NCI-H2196 treated with DMSO at 0.1 percent for 48 hours (cell line): Measurements from ENCODE around the gene ST8SIA3.
"Not testable (repeated sequence)": the region's sequence is repeated elsewhere in the genome, so short reads cannot be mapped to it uniquely, and the experiment has no call there.

ENCODE experiments used
- DNase-seq: peaks from one replicate; lab custom pipeline; 2025; ENCODE audit not compliant: unreplicated experiment; lab: John Stamatoyannopoulos, UW

ST8SIA3 gene

GRCh38 chr18:57364460-57364859, 12.1 kb downstream of the ST8SIA3 start:
- DNase-seq = no peak

GRCh38 chr18:57366528-57367081, 14.2 kb downstream of the ST8SIA3 start:
- no peak for DNase-seq

GRCh38 chr18:57372444-57372843, 20.1 kb downstream of the ST8SIA3 start:
- no peak for DNase-seq

- no peak for DNase-seq
Observed at GRCh38 chr18:57373017-57373416, 20.7 kb downstream of the ST8SIA3 start.

- no peak for DNase-seq
Observed at GRCh38 chr18:57376503-57376902, 24.1 kb downstream of the ST8SIA3 start.

- DNase-seq = no peak
Observed at GRCh38 chr18:57389271-57389670, 36.9 kb downstream of the ST8SIA3 start.

- DNase-seq = no peak
Observed at GRCh38 chr18:57390044-57390443, 37.7 kb downstream of the ST8SIA3 start.

GRCh38 chr18:57394749-57395148, 42.4 kb downstream of the ST8SIA3 start:
- DNase-seq = not testable (repeated sequence)

- not testable (repeated sequence) for DNase-seq
Observed at GRCh38 chr18:57396831-57397230, 44.5 kb downstream of the ST8SIA3 start.

- DNase-seq = no peak
Observed at GRCh38 chr18:57397440-57398132, 45.2 kb downstream of the ST8SIA3 start.

- no peak for DNase-seq
Observed at GRCh38 chr18:57404345-57404744, 52.0 kb downstream of the ST8SIA3 start.

- no peak for DNase-seq
Observed at GRCh38 chr18:57409650-57410049, 57.3 kb downstream of the ST8SIA3 start.

GRCh38 chr18:57410749-57411148, 58.4 kb downstream of the ST8SIA3 start:
- DNase-seq = no peak

GRCh38 chr18:57416542-57416941, 64.2 kb downstream of the ST8SIA3 start:
- no peak for DNase-seq
